GM19023 (cell line): Measurements from ENCODE around the gene CNTF.
A peak's percentile ranks its signal among the peaks of the same experiment; 100 is the strongest.

Experiments
- ATAC-seq: cut with Tn5 transposase; IDR thresholded peaks from one replicate; pipeline ENCODE4 v1.9.1; 2021; ENCODE audit warnings: mild to moderate bottlenecking, moderate library complexity; ENCODE audit not compliant: unreplicated experiment

The CNTF gene

DNA sequence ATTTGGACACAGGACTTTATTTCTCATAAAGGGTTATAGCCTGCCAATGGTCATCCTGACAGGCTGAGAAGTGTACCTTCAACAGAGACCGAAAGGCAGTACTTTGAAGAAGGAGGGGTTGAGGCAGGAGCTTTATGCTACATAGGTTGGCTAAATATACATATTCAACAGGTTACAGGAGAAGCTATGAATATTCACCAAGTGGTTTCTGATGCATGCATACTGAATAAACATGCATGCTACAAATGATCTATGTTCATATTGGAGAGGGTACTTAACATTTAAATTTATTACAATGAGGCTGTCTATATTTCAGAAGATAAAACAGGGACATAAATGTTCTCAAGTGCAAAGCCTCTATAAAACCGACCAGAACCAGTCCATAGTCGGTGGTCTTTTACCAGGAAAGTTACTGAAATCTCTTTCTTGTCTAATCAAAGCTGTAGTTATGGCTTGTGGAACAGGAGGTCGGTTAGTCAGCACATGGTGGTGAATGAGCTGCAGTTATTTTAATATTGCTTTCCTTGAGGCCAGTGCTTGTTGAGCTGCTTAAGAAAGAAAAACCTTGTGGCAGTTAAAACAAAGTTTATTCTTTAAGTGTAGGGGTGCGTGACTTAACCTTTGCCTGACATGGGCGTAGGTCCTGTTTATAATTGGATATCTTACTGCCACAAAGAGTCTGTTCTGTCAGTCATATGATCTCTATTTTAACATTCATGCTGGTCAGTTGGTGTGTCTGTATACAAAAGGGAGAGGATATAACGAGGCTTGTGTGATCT is 19.5 kb downstream of the CNTF start:
- ATAC-seq = no peak

DNA sequence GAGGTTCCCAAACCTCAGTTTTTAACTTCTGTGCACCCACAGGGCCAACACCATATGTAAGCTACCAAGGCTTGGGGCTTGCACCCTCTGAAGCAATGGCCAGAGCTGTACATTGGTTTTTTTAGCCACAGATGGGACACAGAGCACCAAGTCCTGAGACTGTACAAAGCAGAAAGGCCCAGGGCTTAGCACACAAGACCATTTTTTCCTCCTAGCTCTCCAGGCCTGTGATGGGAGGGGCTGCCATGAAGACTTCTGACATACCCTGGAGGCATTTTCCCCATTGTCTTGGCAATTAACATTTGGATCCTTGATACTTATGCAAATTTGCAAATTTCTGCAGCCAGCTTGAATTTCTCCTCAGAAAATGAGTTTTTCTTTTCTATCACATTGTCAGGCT is 23.4 kb downstream of the CNTF start:
- ATAC-seq = no peak

DNA sequence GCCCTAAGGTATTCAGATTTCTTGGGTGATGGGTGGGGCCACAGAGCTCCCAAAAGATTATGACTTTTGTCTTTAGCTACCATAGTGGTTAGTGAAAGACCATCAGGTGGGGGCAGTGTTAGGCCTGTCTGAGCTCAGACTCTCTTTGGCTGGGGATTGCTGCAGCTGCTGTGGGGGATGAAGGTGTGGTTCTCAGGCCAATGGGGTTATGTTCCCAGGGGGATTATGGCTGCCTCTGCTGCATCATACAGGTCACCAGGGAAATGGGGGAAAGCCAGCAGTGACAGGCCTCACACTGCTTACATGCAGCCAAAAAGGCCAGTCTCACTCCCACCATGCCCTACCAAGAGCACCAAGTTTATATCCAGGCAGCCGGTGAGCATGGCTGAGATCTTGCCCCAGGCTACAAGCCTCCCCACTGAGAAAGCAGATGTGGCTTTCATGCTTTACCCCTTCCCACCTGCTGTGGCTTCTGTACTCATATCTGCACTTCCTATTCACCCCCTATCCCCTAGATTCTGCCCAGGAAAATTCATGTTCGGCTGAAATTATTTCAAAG is 24.8 kb downstream of the CNTF start:
- peak; percentile 92 for ATAC-seq

GRCh38 chr11:58647866-58648265 is 25.4 kb downstream of the CNTF start:
- ATAC-seq = no peak

GRCh38 chr11:58649623-58650022 is 27.2 kb downstream of the CNTF start:
- ATAC-seq = no peak

GRCh38 chr11:58650496-58650895 is 28.0 kb downstream of the CNTF start:
- no peak for ATAC-seq

- no peak for ATAC-seq
These were observed 30.3 kb downstream of the CNTF start for GRCh38 chr11:58652726-58653280.

DNA sequence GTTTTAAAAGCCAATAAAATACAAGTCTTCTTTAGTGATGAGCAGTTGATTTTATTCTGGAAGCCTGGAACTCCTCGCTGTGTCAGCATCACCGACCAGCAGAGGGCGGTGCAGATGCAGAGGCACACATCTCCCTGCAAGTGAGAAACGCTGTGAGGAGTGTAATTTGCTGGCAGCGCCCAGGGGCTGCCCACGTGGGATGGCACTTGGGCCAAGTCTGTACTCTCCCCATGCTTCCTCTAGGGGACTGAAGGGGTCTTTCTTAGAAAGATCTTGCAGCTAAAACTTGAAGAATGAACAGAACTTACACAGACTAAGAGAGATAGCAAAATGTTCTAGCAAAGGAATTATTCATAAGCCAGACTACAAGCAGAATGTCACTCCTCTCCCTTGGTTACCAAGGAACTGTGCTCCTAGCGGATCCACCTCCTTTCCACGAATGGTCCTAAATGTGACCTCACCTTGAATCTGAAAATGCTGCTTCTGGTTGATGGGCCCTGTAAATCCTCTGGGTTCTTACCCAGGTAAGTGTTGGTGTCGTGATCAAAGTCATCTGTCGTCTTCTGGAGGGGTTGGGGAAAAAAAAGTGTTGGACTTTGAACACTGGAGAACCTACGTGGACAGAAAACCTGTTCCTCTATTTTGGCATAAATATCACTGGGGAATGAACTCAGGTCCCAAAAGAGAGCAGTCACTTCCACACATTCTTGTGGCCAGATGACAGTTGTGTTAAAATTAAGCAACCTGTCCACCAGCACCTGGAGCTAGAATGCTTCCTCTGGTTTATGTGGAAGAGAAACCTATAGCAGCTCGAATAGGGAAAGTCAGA is 31.8 kb downstream of the CNTF start:
- ATAC-seq = peak; percentile 84

DNA sequence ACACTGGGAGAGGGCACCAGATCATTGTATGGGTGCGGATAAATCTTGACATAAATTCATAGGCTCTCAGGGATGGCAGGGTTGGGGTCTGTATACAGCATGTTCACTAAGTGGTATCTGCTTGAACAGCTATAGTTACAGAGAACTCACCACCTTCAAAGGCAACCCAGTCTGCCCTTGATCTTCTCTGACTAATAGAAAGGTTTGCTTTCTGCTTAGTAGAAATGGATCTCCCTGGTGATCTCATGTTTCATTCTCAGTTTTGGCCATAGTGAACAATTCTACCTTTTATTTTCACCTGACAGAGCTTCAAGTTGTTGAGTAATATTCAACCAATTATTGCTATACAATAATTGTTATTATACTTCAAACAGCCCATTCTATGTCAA is 32.4 kb downstream of the CNTF start:
- no peak for ATAC-seq

- ATAC-seq = no peak
These were observed 33.9 kb downstream of the CNTF start for GRCh38 chr11:58656348-58656747.

GRCh38 chr11:58658623-58659022 is 36.2 kb downstream of the CNTF start:
- no peak for ATAC-seq

DNA sequence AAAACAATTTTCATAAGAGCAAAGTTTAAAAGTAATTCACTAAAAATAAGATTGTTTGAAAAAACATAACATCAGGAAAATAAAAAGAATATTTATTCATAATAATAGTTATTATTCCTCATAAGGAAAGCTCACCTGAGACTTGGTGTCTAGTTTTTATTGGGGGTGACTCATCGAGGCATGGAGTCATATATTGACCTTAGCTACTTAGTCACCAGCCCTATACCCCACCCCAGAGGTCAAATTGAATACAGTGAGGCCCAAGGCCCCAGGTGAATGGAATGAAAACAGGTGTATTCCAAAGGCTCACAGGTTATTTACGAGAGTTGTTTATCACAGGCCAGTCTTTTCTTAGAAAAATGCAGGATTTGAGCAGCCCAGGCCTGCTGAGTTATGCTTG is 36.9 kb downstream of the CNTF start:
- ATAC-seq = no peak

DNA sequence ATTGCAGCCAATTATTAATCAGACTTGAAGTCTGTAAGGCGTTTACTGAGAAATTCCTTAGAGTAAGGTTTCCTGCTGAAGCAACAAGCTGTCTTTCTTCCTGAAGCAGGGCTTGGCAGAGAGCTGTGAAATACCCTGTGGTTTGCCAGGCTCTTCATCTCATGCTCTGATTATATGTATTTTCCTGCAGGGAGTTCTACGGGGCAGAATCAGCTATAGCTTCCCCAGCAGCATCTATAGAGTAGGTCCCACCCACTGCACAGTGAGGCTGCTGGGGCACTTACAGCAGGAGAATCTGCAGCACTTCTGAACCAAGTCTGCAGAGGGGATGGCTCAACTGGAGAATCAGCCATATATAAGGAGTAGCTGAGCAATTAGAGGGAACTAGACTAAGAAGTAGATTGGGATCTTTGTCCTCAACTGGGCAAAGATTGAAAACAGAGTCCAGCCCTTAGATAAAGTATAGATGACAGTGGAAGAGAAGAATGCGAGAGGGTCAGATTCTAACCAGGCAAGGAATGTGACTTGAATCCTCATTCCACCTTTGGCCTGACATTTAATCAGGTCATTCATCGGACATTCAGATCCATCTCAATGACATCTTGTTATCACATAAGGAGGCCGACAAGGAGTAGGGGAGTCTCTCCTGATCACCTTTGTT is 37.6 kb downstream of the CNTF start:
- no peak for ATAC-seq

DNA sequence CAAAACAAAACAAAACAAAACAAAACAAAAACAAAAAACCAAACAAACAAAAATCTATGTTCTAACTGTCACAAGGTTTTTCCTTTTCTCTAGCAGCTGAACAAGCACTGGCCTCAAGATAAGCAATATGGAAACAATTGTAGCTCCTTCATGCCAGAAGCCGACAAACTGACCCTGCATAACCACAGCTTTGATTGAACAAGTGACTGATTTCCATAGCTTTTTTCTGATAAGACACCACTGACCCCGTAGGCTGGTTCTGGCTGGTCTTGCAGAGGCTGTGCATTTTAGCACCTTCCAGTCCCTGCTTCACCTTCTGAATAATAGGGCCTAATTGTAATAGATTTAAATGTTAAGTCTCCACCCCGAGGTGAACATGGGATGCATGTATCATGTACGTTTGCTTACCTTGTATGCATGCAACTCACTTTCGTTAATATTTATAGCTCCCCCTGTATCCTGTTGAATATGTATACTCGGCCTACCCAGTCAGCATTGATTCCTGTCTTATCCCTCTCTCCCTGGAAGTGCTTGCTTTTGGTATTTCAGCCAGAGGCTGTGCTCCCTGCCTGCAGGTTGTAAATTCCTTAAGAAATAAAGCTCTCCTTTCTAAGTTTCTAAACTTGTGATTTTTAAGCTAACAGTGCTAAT is 49.6 kb downstream of the CNTF start:
- ATAC-seq = no peak

DNA sequence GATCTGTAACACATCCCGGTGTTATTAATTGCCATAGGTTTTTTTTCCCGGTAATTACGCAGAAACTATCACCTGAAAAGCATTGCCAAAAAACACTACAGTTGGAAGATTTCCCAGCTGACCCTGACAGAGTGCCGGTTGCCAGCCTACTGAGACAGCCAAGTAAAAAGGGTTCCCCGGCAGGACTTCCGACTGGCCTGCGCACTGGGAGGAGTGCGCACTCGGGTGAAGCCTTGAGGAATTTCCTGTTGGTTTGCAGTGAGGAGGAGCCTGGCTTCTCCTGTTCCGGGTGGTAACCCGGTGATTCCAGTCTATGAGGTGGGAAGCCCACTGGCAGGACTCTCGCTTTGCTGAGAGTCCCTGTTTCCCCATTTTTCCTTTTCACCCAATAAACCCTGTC is 52.1 kb downstream of the CNTF start:
- ATAC-seq = no peak
